Iris pigment epithelial cell (primary cell): ENCODE data around the gene LITAFD.
A peak's percentile ranks its signal among the peaks of the same experiment; 100 is the strongest.
"Not testable (repeated sequence)": the region's sequence is repeated elsewhere in the genome, so short reads cannot be mapped to it uniquely, and the experiment has no call there.

ENCODE experiments used
- DNase-seq: peaks from one replicate; pipeline ENCODE4 v3.0.0-alpha.2; 2011; ENCODE audit warnings: low read depth

Gene LITAFD

GRCh38 chr16:8872967-8873865 is 8.9 kb upstream of the LITAFD start:
- no peak for DNase-seq

GRCh38 chr16:8873866-8874195 is 8.3 kb upstream of the LITAFD start:
- not testable (repeated sequence) for DNase-seq

- DNase-seq, result no peak
Measured at GRCh38 chr16:8874388-8874787, 7.8 kb upstream of the LITAFD start.

- DNase-seq, result not testable (repeated sequence)
Measured at GRCh38 chr16:8875317-8875716, 6.8 kb upstream of the LITAFD start.

- DNase-seq, result no peak
Measured at GRCh38 chr16:8877894-8878522, 4.1 kb upstream of the LITAFD start.

GRCh38 chr16:8878523-8878911 is 3.6 kb upstream of the LITAFD start:
- DNase-seq, result peak; percentile 73

GRCh38 chr16:8880839-8881510 is 1.2 kb upstream of the LITAFD start:
- DNase-seq, result no peak

GRCh38 chr16:8882725-8883377 is 700 bp downstream of the LITAFD start:
- DNase-seq, result no peak

- peak; percentile 56 for DNase-seq
Measured at GRCh38 chr16:8885674-8886592, 3.8 kb downstream of the LITAFD start.

- no peak for DNase-seq
Measured at GRCh38 chr16:8886593-8887430, 4.7 kb downstream of the LITAFD start.

- no peak for DNase-seq
Measured at GRCh38 chr16:8887431-8887765, 5.2 kb downstream of the LITAFD start.

GRCh38 chr16:8887952-8888560 is 5.9 kb downstream of the LITAFD start:
- DNase-seq, result peak; percentile 41

- DNase-seq, result no peak
Measured at GRCh38 chr16:8888951-8889892, 7.1 kb downstream of the LITAFD start.

- no peak for DNase-seq
Measured at GRCh38 chr16:8889893-8890548, 7.9 kb downstream of the LITAFD start.

- DNase-seq, result no peak
Measured at GRCh38 chr16:8890549-8890921, 8.4 kb downstream of the LITAFD start.

- no peak for DNase-seq
Measured at GRCh38 chr16:8892101-8892575, 10.0 kb downstream of the LITAFD start.

GRCh38 chr16:8893426-8893825 is 11.3 kb downstream of the LITAFD start:
- no peak for DNase-seq

- DNase-seq, result no peak
Measured at GRCh38 chr16:8893976-8894690, 12.0 kb downstream of the LITAFD start.
